CD4-positive, alpha-beta memory T cell (primary cell): Measurements from ENCODE around the gene LPCAT1. TPM values are rescaled to one million over a fixed set of nuclear protein-coding genes. Genes with fewer than 3 reads are reported as not detected.

Source experiments
- CTCF ChIA-PET: fragments of 350-600 bp; sonication (Branson Sonifier 250); formaldehyde crosslinking; loops from one replicate; lab custom pipeline; 2021; ENCODE audit warnings: inconsistent platforms; ENCODE audit not compliant: partially characterized antibody; lab: Charles Lee
- POLR2A ChIA-PET: fragments of 350-600 bp; sonication (Branson Sonifier 250); formaldehyde crosslinking; loops from one replicate; lab custom pipeline; 2021; ENCODE audit not compliant: partially characterized antibody; lab: Charles Lee
- DNase-seq, 5 donors: peaks; one replicate each; pipeline versions ENCODE4 v3.0.0 to v3.0.0-alpha.2; 2020 to 2022; ENCODE audit warnings: mixed read lengths in 1 of 5
- H3K27ac ChIP-seq: one replicate; pipeline ENCODE4 v1.7.0; 2013; ENCODE audit warnings: low read depth, low read length
- H3K27me3 ChIP-seq: 2 replicates; pipeline ENCODE4 v1.7.0; 2013; ENCODE audit warnings: mild to moderate bottlenecking, low read length, moderate library complexity; ENCODE audit not compliant: insufficient read depth
- H3K36me3 ChIP-seq: 2 replicates; pipeline ENCODE4 v1.7.0; 2013; ENCODE audit warnings: mild to moderate bottlenecking, low read length, moderate library complexity; ENCODE audit not compliant: insufficient read depth
- H3K4me1 ChIP-seq: 2 replicates; pipeline ENCODE4 v1.7.0; 2013; ENCODE audit warnings: mild to moderate bottlenecking, low read length, moderate library complexity; ENCODE audit not compliant: insufficient read depth
- H3K4me3 ChIP-seq, 2 donors: one replicate each; pipeline ENCODE4 v1.7.0; 2013; ENCODE audit warnings: low read length in 2 of 2, mild to moderate bottlenecking in 1 of 2
- H3K9me3 ChIP-seq, 2 donors: one replicate each; pipeline ENCODE4 v1.7.0; 2013; ENCODE audit warnings: low read length in 2 of 2, control low read depth in 1 of 2; ENCODE audit not compliant: control insufficient read depth in 1 of 2
- H3K27ac Mint-ChIP-seq, 7 donors: one replicate each; pipeline ENCODE4 v1.8.0; 2020 to 2021; ENCODE audit warnings: mixed read lengths in 7 of 7, mild to moderate bottlenecking in 6 of 7, inconsistent platforms in 3 of 7, moderate library complexity in 3 of 7
- H3K27me3 Mint-ChIP-seq, 2 donors: one replicate each; pipeline ENCODE4 v1.8.0; 2020 to 2021; ENCODE audit warnings: mixed read lengths in 2 of 2
- H3K36me3 Mint-ChIP-seq, 2 donors: one replicate each; pipeline ENCODE4 v1.8.0; 2020 to 2021; ENCODE audit warnings: mixed read lengths in 2 of 2, inconsistent platforms in 1 of 2, mild to moderate bottlenecking in 1 of 2
- H3K4me1 Mint-ChIP-seq, 4 donors: one replicate each; pipeline ENCODE4 v1.8.0; 2020 to 2021; ENCODE audit warnings: mixed read lengths in 4 of 4, mild to moderate bottlenecking in 1 of 4
- H3K4me3 Mint-ChIP-seq, 8 donors: one replicate each; pipeline ENCODE4 v1.8.0; 2020 to 2021; ENCODE audit warnings: mixed read lengths in 8 of 8, mild to moderate bottlenecking in 7 of 8, moderate library complexity in 6 of 8, inconsistent platforms in 3 of 8
- H3K9me3 Mint-ChIP-seq, 8 donors: one replicate each; pipeline ENCODE4 v1.8.0; 2020 to 2021; ENCODE audit warnings: mixed read lengths in 8 of 8, mild to moderate bottlenecking in 5 of 8, inconsistent platforms in 3 of 8, moderate library complexity in 1 of 8
- intact Hi-C: fragments of 100-400 bp; cut with micrococcal nuclease; formaldehyde crosslinking; loops from one replicate; pipeline ENCODE4 v1.15.1; 2023
- polyA plus RNA-seq, 2 donors: library from polyadenylated mRNA; unstranded; fragments of 300-500 nt; fragmentation: Illumina TruSeq; gene quantifications; one replicate each; pipeline ENCODE4 v1.2.3, GENCODE V29; 2021
- total RNA-seq, 2 experiments: library from RNA; stranded (reverse); gene quantifications; one replicate each; pipeline ENCODE4 v1.2.3, GENCODE V29; 2021

The LPCAT1 gene
- total and polyA plus RNA-seq, 4 experiments from 2014 or later, result 9.0 to 63.6 (median 47.5) TPM

GRCh38 chr5:1509346-1510085, 14.2 kb downstream of the LPCAT1 start:
- Mint-ChIP-seq H3K9me3 (no peaks in the 10 kb centered on the region), H3K4me3 (no peak overlapping the region), H3K27ac (peak overlapping the region in 1 of 7 donors; percentile 61), H3K4me1 (peaks cover 15 to 44% (median 26%) of the 10 kb centered on the region in 4 donors), H3K27me3 (no peaks in the 10 kb centered on the region), H3K36me3 (peaks cover 8 to 18% of the 10 kb centered on the region in 2 donors)
- no peak overlapping the region for H3K27ac ChIP-seq
- peaks cover 5% of the 10 kb centered on the region for H3K4me1 ChIP-seq
- CTCF ChIA-PET, result no interaction called here
- no peaks in the 10 kb centered on the region for H3K9me3 ChIP-seq
- H3K4me3 ChIP-seq, result no peak overlapping the region
- H3K27me3 ChIP-seq, result no peaks in the 10 kb centered on the region
- intact Hi-C loops, result no loop called here
- POLR2A ChIA-PET, result no interaction called here
- no peak for DNase-seq
- H3K36me3 ChIP-seq, result peaks cover 15% of the 10 kb centered on the region

GRCh38 chr5:1508659-1509290, 15.0 kb downstream of the LPCAT1 start:
- Histone ChIP-seq H3K27ac (no peak overlapping the region), H3K4me3 (no peak overlapping the region), H3K27me3 (no peaks in the 10 kb centered on the region), H3K36me3 (peaks cover 15% of the 10 kb centered on the region), H3K9me3 (no peaks in the 10 kb centered on the region), H3K4me1 (peaks cover 11% of the 10 kb centered on the region)
- intact Hi-C loops, result no loop called here
- Mint-ChIP-seq H3K27me3 (no peaks in the 10 kb centered on the region), H3K9me3 (no peaks in the 10 kb centered on the region), H3K4me3 (no peak overlapping the region), H3K36me3 (peaks cover 8 to 18% of the 10 kb centered on the region in 2 donors), H3K4me1 (peaks cover 17 to 50% (median 30%) of the 10 kb centered on the region in 4 donors), H3K27ac (no peak overlapping the region)
- CTCF ChIA-PET, result no interaction called here
- POLR2A ChIA-PET, result no interaction called here
- no peak for DNase-seq

- Histone ChIP-seq H3K27me3 (no peaks in the 10 kb centered on the region), H3K36me3 (peaks cover 13% of the 10 kb centered on the region), H3K9me3 (no peaks in the 10 kb centered on the region), H3K4me3 (no peak overlapping the region), H3K4me1 (peaks cover 17% of the 10 kb centered on the region), H3K27ac (no peak overlapping the region)
- peaks cover 22 to 54% (median 36%) of the 10 kb centered on the region in 4 donors for H3K4me1 Mint-ChIP-seq
- H3K27ac Mint-ChIP-seq, result no peak overlapping the region
- POLR2A ChIA-PET, result no interaction called here
- no peak overlapping the region for H3K4me3 Mint-ChIP-seq
- CTCF ChIA-PET, result no interaction called here
- intact Hi-C loops, result no loop called here
- no peaks in the 10 kb centered on the region for H3K9me3 Mint-ChIP-seq
- no peak for DNase-seq
- no peaks in the 10 kb centered on the region for H3K27me3 Mint-ChIP-seq
- peaks cover 8 to 20% of the 10 kb centered on the region in 2 donors for H3K36me3 Mint-ChIP-seq
Measured at GRCh38 chr5:1507961-1508658, 15.7 kb downstream of the LPCAT1 start.

- Mint-ChIP-seq H3K27me3 (no peaks in the 10 kb centered on the region), H3K4me3 (peak overlapping the region in 1 of 8 donors; percentile 10), H3K4me1 (peaks cover 24 to 55% (median 40%) of the 10 kb centered on the region in 4 donors), H3K9me3 (no peaks in the 10 kb centered on the region), H3K27ac (peak overlapping the region in 1 of 7 donors; percentile 52), H3K36me3 (peaks cover 8 to 20% of the 10 kb centered on the region in 2 donors)
- Histone ChIP-seq H3K27ac (no peak overlapping the region), H3K36me3 (peaks cover 8% of the 10 kb centered on the region), H3K4me3 (no peak overlapping the region), H3K27me3 (no peaks in the 10 kb centered on the region), H3K4me1 (peaks cover 22% of the 10 kb centered on the region), H3K9me3 (no peaks in the 10 kb centered on the region)
- CTCF ChIA-PET, result no interaction called here
- POLR2A ChIA-PET, result no interaction called here
- DNase-seq, result no peak
- intact Hi-C loops, result no loop called here
Measured at GRCh38 chr5:1507457-1507856, 16.3 kb downstream of the LPCAT1 start.

- no peak overlapping the region for H3K27ac ChIP-seq
- Mint-ChIP-seq H3K27ac (no peak overlapping the region), H3K9me3 (no peaks in the 10 kb centered on the region), H3K4me1 (peaks cover 25 to 59% (median 40%) of the 10 kb centered on the region in 4 donors), H3K27me3 (no peaks in the 10 kb centered on the region), H3K4me3 (no peak overlapping the region), H3K36me3 (peaks cover 8 to 20% of the 10 kb centered on the region in 2 donors)
- peaks cover 8% of the 10 kb centered on the region for H3K36me3 ChIP-seq
- no peak for DNase-seq
- ChIA-PET POLR2A (no interaction called here), CTCF (no interaction called here)
- intact Hi-C loops, result no loop called here
- peaks cover 22% of the 10 kb centered on the region for H3K4me1 ChIP-seq
- no peaks in the 10 kb centered on the region for H3K27me3 ChIP-seq
- H3K4me3 ChIP-seq, result no peak overlapping the region
- H3K9me3 ChIP-seq, result no peaks in the 10 kb centered on the region
Measured at GRCh38 chr5:1507014-1507375, 16.8 kb downstream of the LPCAT1 start.

- no peaks in the 10 kb centered on the region for H3K27me3 Mint-ChIP-seq
Measured at GRCh38 chr5:1506242-1507013, 17.3 kb downstream of the LPCAT1 start.

More at GRCh38 chr5:1506242-1507013, 17.3 kb downstream of the LPCAT1 start:
- Mint-ChIP-seq H3K9me3 (no peaks in the 10 kb centered on the region), H3K36me3 (peaks cover 6 to 20% of the 10 kb centered on the region in 2 donors), H3K4me1 (peaks cover 25 to 59% (median 40%) of the 10 kb centered on the region in 4 donors), H3K27ac (no peak overlapping the region), H3K4me3 (peak overlapping the region in 1 of 8 donors; percentile 25)
- H3K36me3 ChIP-seq, result peaks cover 6% of the 10 kb centered on the region
- CTCF ChIA-PET, result no interaction called here
- peaks cover 26% of the 10 kb centered on the region for H3K4me1 ChIP-seq
- H3K27ac ChIP-seq, result no peak overlapping the region
- intact Hi-C loops, result no loop called here
- H3K27me3 ChIP-seq, result no peaks in the 10 kb centered on the region
- no peak overlapping the region for H3K4me3 ChIP-seq
- no peak for DNase-seq
- POLR2A ChIA-PET, result no interaction called here
- no peaks in the 10 kb centered on the region for H3K9me3 ChIP-seq
